Pancreas (tissue), 10 donors: ENCODE data around the gene CMTM1. TPM values are rescaled to one million over a fixed set of nuclear protein-coding genes. Genes with fewer than 3 reads are reported as not detected.
A peak's percentile ranks its signal among the peaks of the same experiment; 100 is the strongest.

Experiments
- ATAC-seq, 4 donors: fragments of 200-7000 bp; cut with Tn5 transposase; one replicate each; pipeline versions ENCODE4 v1.8.0 to v1.9.1; 2020; ENCODE audit warnings: mild to moderate bottlenecking in 4 of 4, moderate library complexity in 4 of 4
- DNase-seq, 6 donors: peaks; one replicate each; pipeline ENCODE4 v3.0.0-alpha.2; 2020
- FAIRE-seq: peaks from 2 replicates; lab custom pipeline; 2012; peaks lifted over from hg19 to GRCh38; lab: Jason Lieb, UNC
- H3K27ac ChIP-seq, 4 donors: fragments of 200-600 bp; sonication (generic); 1 replicate in 3 of 4; 2 replicates in 1 of 4; pipeline versions ENCODE4 v1.5.0 to v1.8.0; 2020
- H3K27me3 ChIP-seq, 4 donors: fragments of 200-600 bp; one replicate each; pipeline ENCODE4 v1.8.0; 2021
- H3K36me3 ChIP-seq, 3 donors: fragments of 200-600 bp; sonication (generic) in 1 of 3; one replicate each; pipeline versions ENCODE4 v1.5.0 to v1.8.0; 2020 to 2021
- H3K4me1 ChIP-seq, 3 donors: fragments of 200-600 bp; one replicate each; pipeline ENCODE4 v1.8.0; 2021
- H3K4me3 ChIP-seq, 4 donors: fragments of 200-600 bp; sonication (generic) in 2 of 4; one replicate each; pipeline versions ENCODE4 v1.5.0 to v1.8.0; 2020 to 2021
- H3K9me3 ChIP-seq, 4 donors: fragments of 200-600 bp; one replicate each; pipeline ENCODE4 v1.8.0; 2021
- WGBS, 2 donors: extraction: QIAGEN DNeasy Blood & Tissue Kit; methylation state at CpG; one replicate each; pipeline ENCODE4 v1.1.7; 2013; 5-methylcytosine and 5-hydroxymethylcytosine counted together
- intact Hi-C, 3 donors: fragments of 100-400 bp; cut with DNase I; formaldehyde crosslinking; loops; one replicate each; pipeline versions ENCODE4 v1.11.1 to v1.14.2; 2022
- polyA plus RNA-seq, 2 donors: library from polyadenylated mRNA; stranded (reverse); fragments of 200-250 nt; gene quantifications; one replicate each; pipeline ENCODE4 v1.2.3, GENCODE V29; 2013
- total RNA-seq, 6 donors: library from RNA; stranded (reverse); fragmentation: NEBNext Ultra II Directional in 4 of 6; extraction: Animal tissue kit (Norgen Biotek cat#: 25700) in 4 of 6; gene quantifications; one replicate each; pipeline versions ENCODE4 v1.2.1 to v1.2.4, GENCODE V29; 2021 to 2023
- TF ChIP-seq, protein P1 (sequence below), 4 donors: fragments of 200-600 bp; sonication (generic) in 3 of 4; IDR thresholded peaks; one replicate each; pipeline versions ENCODE4 v1.5.0 to v1.8.0; 2021; ENCODE audit warnings: antibody characterized with exemption in 4 of 4
- donor health status: healthy with polysubstance abuse.
- donor health status: DM: no; HTN: no; CAD: no; lungs with moderate emphysema.
- donor health status: DM: no; HTN: no; CAD: no.
- donor health status: control.
- donor health status: control.
- donor health status: Bipolar disorder and iron deficiency.
- donor health status: DM: yes; HTN: yes; CAD: no.
- donor health status: DM: no; HTN: no; CAD: no.
- donor health status: DM: no; HTN: no; CAD: no.
- donor health status: DM: yes; HTN: yes; CAD: no.

Gene CMTM1
- total and polyA plus RNA-seq, 8 donors: 0.28 to 3.9 (median 0.82) TPM

DNA sequence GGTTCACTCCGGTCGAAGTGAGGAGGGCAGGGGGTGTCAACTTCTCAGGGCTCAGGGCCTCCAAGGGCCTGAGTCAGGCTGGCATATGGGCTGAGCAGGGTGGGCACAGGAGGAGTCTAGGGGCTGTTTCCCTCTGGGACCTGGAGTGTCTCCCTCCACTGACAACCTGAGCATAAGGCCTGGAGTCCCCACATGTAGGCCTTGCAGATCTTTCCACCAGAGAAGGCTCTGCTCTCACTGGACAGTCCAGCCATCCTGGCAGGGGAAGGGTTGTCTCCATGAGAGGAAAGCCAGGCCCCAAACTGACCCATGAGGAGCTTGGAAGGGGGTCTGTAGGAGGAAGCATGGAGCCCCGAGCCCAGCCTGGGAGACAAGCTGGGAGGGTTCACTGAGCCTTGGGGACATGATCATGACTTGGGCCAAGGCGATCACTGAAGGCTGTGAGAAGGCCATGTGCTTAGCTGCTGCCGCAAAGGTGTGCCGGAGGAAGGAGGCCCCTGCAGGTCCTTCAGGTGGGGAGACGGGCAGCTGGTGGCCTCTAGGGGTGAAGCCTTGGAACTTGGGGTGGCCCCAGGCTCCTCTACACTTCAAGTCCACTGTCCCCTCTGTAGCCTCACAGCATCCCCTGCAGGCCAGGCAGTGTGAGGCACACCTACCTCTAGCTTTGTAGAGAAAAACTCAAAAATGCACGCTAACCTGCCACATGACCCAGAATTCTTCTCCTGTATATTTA, 22.9 kb downstream of the CMTM1 start:
- Histone ChIP-seq H3K27me3 (no peaks in the 10 kb centered on the region), H3K36me3 (no peaks in the 10 kb centered on the region), H3K4me3 (no peak overlapping the region), H3K9me3 (no peaks in the 10 kb centered on the region), H3K4me1 (no peaks in the 10 kb centered on the region), H3K27ac (no peak overlapping the region)
- intact Hi-C loops: no loop called here
- ATAC-seq (peak in 3 of 4 donors; percentile 73 to 86 (median 78)), FAIRE-seq (no peak), DNase-seq (peak in 1 of 6 donors; percentile 51)
- TF ChIP-seq, protein P1, sequence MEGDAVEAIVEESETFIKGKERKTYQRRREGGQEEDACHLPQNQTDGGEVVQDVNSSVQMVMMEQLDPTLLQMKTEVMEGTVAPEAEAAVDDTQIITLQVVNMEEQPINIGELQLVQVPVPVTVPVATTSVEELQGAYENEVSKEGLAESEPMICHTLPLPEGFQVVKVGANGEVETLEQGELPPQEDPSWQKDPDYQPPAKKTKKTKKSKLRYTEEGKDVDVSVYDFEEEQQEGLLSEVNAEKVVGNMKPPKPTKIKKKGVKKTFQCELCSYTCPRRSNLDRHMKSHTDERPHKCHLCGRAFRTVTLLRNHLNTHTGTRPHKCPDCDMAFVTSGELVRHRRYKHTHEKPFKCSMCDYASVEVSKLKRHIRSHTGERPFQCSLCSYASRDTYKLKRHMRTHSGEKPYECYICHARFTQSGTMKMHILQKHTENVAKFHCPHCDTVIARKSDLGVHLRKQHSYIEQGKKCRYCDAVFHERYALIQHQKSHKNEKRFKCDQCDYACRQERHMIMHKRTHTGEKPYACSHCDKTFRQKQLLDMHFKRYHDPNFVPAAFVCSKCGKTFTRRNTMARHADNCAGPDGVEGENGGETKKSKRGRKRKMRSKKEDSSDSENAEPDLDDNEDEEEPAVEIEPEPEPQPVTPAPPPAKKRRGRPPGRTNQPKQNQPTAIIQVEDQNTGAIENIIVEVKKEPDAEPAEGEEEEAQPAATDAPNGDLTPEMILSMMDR (IDR thresholded peaks at IDR 0.05): peak in 1 of 4 donors; percentile 12
- 93 to 94% methylated on average over 8 of the region's 8 CpGs for WGBS, 2 donors

DNA sequence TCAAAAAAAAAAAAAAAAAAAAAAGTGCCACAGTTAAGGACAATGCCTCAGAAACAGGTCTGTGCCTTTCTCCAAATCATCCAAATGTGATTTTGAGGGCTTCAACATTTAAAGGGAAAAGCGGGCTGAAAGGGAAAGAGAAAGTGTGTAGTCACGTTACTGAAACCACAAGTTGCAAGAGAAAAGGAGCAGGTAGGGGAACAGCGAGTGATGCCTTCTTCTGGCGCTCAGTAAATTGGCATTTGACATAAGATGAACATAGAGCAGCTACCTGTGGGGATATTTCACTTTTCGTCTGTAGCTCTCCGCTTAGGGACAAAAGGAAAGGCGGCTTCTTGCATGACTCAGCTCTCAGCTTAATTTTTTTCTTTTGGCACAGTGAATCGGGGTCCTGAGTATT, 24.1 kb downstream of the CMTM1 start:
- H3K36me3 ChIP-seq: no peaks in the 10 kb centered on the region
- TF ChIP-seq, protein P1 (IDR thresholded peaks at IDR 0.05): no peak
- no peak overlapping the region for H3K4me3 ChIP-seq
- no peaks in the 10 kb centered on the region for H3K4me1 ChIP-seq
- H3K27ac ChIP-seq: no peak overlapping the region
- no peak for DNase-seq
- 87 to 90% methylated on average over 8 of the region's 8 CpGs for WGBS, 2 donors
- intact Hi-C loops: no loop called here
- ATAC-seq: no peak
- H3K9me3 ChIP-seq: no peaks in the 10 kb centered on the region
- FAIRE-seq: no peak
- H3K27me3 ChIP-seq: no peaks in the 10 kb centered on the region

DNA sequence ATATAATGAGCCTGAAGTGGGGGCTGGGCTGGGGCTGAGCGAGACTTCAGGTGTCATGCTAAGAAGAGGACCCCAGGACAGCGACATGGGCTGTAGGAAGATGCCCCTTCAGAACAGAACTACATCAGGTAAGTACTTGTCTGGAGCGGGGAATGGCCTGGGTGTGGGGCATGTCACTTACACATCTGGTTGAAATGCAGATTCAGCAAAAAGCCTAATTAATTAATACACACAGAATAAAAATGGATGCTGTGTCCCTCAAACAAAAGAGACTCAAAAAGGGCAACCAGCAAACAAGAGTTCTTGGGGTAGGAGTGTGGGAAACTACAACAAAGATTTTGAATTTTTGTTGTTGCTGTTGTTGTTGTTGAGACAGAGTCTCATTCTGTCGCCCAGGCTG, 24.8 kb downstream of the CMTM1 start:
- ATAC-seq (no peak), FAIRE-seq (no peak), DNase-seq (no peak)
- Histone ChIP-seq H3K4me3 (no peak overlapping the region), H3K4me1 (no peaks in the 10 kb centered on the region), H3K9me3 (no peaks in the 10 kb centered on the region), H3K36me3 (no peaks in the 10 kb centered on the region), H3K27ac (no peak overlapping the region), H3K27me3 (no peaks in the 10 kb centered on the region)
- 92 to 94% methylated on average over 4 of the region's 4 CpGs for WGBS, 2 donors
- TF ChIP-seq, protein P1 (IDR thresholded peaks at IDR 0.05): no peak
- intact Hi-C loops: no loop called here

DNA sequence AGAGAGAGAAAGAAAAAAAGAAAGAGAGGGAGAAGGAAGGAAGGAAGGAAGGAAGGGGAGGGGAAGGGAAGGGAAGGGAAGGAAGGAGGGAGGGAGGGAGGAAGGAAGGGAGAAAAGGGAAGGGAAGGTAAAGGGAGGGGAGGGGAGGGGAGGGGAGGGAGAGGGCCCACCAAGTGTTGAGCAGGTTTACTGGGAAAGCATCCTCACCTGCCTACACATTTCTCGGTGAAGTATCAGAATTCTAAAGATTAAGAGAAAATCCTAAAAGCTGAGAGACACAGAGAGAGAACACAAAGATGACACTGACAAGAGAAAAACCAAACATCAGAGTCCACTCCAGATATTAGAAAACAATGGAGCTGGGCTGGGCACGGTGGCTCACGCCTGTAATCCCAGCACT, 26.0 kb downstream of the CMTM1 start:
- WGBS, 2 donors: 85 to 91% methylated on average over 3 of the region's 3 CpGs
- no peak for DNase-seq
- H3K9me3 ChIP-seq: no peaks in the 10 kb centered on the region

More for the DNA sequence above, 26.0 kb downstream of the CMTM1 start:
- FAIRE-seq (no peak), ATAC-seq (no peak)
- Histone ChIP-seq H3K27ac (no peak overlapping the region), H3K4me1 (no peaks in the 10 kb centered on the region), H3K4me3 (no peak overlapping the region), H3K36me3 (no peaks in the 10 kb centered on the region), H3K27me3 (no peaks in the 10 kb centered on the region)
- TF ChIP-seq, protein P1 (IDR thresholded peaks at IDR 0.05): no peak
- intact Hi-C loops: no loop called here
